ENCODE results near the gene NEUROD4.

The NEUROD4 gene, protein sequence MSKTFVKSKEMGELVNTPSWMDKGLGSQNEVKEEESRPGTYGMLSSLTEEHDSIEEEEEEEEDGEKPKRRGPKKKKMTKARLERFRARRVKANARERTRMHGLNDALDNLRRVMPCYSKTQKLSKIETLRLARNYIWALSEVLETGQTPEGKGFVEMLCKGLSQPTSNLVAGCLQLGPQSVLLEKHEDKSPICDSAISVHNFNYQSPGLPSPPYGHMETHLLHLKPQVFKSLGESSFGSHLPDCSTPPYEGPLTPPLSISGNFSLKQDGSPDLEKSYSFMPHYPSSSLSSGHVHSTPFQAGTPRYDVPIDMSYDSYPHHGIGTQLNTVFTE

DNA sequence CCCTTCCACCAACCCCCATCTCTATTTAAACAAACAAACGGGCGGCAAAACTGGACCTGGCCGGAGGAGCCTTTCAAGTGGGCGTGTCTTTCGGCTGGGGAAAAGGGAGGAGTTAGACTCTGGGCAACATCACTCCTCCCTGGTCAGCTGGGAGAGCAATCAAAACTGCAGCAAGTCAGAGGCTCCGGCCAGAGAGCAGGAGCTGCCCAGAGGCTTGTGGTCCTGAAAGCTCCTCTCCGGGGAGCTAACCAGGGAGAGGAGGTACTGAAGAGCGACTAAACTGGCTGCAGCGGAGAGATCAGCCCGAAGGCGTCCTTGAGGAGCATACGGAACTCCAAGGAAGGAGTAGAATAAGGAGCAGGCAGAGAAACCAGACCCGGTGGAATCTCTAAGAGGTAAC is at the start of gene NEUROD4:
TSS of gene NEUROD4 (plus strand) at position 191 of the 400 bp plus-strand sequence. CDS start 6,466 bp downstream, outside the sequence.
- Histone ChIP-seq H3K9ac (no peak within 1 kb of the TSS), H3K27me3 (ENCODE audit: control insufficient read depth, insufficient read depth, low read length) (no peaks in the 10 kb centered on the region), H3K4me2 (ENCODE audit: low read length) (no peak within 1 kb of the TSS), H2AFZ (peak within 1 kb of the TSS; percentile 71), H3K4me1 (no peaks in the 10 kb centered on the region), H3K4me3 (ENCODE audit: low read depth, low read length) (no peak within 1 kb of the TSS), H3K27ac (no peak within 1 kb of the TSS), H3K36me3 (ENCODE audit: control insufficient read depth, insufficient read depth, low read length) (no peaks in the 10 kb centered on the region), H3K79me2 (no peaks in the 10 kb centered on the region), H3K9me3 (ENCODE audit: control insufficient read depth, low read length) (no peaks in the 10 kb centered on the region)
- TF ChIP-seq, protein P1, sequence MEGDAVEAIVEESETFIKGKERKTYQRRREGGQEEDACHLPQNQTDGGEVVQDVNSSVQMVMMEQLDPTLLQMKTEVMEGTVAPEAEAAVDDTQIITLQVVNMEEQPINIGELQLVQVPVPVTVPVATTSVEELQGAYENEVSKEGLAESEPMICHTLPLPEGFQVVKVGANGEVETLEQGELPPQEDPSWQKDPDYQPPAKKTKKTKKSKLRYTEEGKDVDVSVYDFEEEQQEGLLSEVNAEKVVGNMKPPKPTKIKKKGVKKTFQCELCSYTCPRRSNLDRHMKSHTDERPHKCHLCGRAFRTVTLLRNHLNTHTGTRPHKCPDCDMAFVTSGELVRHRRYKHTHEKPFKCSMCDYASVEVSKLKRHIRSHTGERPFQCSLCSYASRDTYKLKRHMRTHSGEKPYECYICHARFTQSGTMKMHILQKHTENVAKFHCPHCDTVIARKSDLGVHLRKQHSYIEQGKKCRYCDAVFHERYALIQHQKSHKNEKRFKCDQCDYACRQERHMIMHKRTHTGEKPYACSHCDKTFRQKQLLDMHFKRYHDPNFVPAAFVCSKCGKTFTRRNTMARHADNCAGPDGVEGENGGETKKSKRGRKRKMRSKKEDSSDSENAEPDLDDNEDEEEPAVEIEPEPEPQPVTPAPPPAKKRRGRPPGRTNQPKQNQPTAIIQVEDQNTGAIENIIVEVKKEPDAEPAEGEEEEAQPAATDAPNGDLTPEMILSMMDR (IDR thresholded peaks at IDR 0.05): no peak

DNA sequence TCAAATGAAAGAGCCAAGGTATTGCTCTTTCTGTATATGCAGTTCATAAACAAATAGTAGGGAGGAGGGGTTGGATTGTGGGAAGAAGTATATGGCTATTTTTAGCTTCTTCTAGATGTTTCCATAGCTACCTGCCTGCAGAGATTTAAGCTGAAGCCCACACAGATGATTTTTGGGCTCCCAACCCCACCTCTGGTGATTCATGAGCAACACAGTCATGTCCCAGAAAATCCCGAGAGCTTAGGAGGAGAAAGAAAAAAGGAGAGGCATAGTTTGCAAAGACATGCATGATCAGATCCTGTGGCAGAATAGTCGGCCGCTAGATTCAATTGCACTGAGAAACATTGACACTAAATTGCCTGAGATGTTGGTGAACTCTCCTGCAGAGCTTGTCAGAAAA is 49.0 kb upstream of the NEUROD4 start:
- Histone ChIP-seq H3K27ac (no peak overlapping the region), H3K9me3 (ENCODE audit: control insufficient read depth, low read length) (no peaks in the 10 kb centered on the region)

GRCh38 chr12:54973556-54973955 is 46.2 kb upstream of the NEUROD4 start:
- no peak overlapping the region for H3K4me2 ChIP-seq (ENCODE audit: low read length)
- no peaks in the 10 kb centered on the region for H3K4me1 ChIP-seq
- H3K79me2 ChIP-seq: no peaks in the 10 kb centered on the region
- H3K9me3 ChIP-seq (ENCODE audit: control insufficient read depth, low read length): no peaks in the 10 kb centered on the region
- H2AFZ ChIP-seq: no peak overlapping the region
- no peak overlapping the region for H3K27ac ChIP-seq
- TF ChIP-seq, protein P1 (IDR thresholded peaks at IDR 0.05): no peak
- no peaks in the 10 kb centered on the region for H3K36me3 ChIP-seq (ENCODE audit: control insufficient read depth, insufficient read depth, low read length)
- H3K9ac ChIP-seq: no peak overlapping the region
- no peak overlapping the region for H3K4me3 ChIP-seq (ENCODE audit: low read depth, low read length)
- no peaks in the 10 kb centered on the region for H3K27me3 ChIP-seq (ENCODE audit: control insufficient read depth, insufficient read depth, low read length)

More for the DNA sequence above, 49.0 kb upstream of the NEUROD4 start:
- Histone ChIP-seq H3K4me3 (ENCODE audit: low read depth, low read length) (no peak overlapping the region), H3K36me3 (ENCODE audit: control insufficient read depth, insufficient read depth, low read length) (no peaks in the 10 kb centered on the region), H3K4me2 (ENCODE audit: low read length) (no peak overlapping the region), H3K27me3 (ENCODE audit: control insufficient read depth, insufficient read depth, low read length) (no peaks in the 10 kb centered on the region), H2AFZ (no peak overlapping the region), H3K4me1 (peaks cover 4% of the 10 kb centered on the region), H3K79me2 (no peaks in the 10 kb centered on the region), H3K9ac (no peak overlapping the region)
- TF ChIP-seq, protein P1 (IDR thresholded peaks at IDR 0.05): no peak

DNA sequence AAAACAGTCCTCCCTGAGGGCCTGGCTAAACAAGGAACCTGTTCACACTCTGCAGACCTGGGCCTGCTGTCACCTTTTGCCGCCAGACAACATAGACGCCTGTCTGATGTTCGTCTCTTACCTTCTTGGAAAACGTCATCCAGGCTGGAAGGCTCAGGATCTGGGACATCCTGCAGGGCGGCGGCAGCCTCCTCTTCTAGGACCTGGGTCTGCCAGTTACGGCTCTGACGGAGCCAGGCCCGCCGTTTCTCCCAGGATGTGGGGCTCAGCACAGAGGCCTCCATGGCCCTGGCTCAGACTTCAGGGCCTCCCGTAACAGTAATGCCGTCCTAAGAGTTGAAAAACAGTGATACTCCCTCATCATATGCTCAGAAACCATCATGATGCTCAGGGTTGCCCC is 45.5 kb upstream of the NEUROD4 start:
- Histone ChIP-seq H3K4me2 (ENCODE audit: low read length) (no peak overlapping the region), H3K4me3 (ENCODE audit: low read depth, low read length) (no peak overlapping the region), H3K36me3 (ENCODE audit: control insufficient read depth, insufficient read depth, low read length) (no peaks in the 10 kb centered on the region), H3K27me3 (ENCODE audit: control insufficient read depth, insufficient read depth, low read length) (no peaks in the 10 kb centered on the region), H3K79me2 (no peaks in the 10 kb centered on the region), H3K9ac (no peak overlapping the region), H3K4me1 (no peaks in the 10 kb centered on the region), H3K27ac (no peak overlapping the region), H2AFZ (no peak overlapping the region), H3K9me3 (ENCODE audit: control insufficient read depth, low read length) (no peaks in the 10 kb centered on the region)
- TF ChIP-seq, protein P1 (IDR thresholded peaks at IDR 0.05): no peak

- no peak overlapping the region for H3K4me3 ChIP-seq (ENCODE audit: low read depth, low read length)
- no peaks in the 10 kb centered on the region for H3K79me2 ChIP-seq
- TF ChIP-seq, protein P1 (IDR thresholded peaks at IDR 0.05): no peak
- H3K27me3 ChIP-seq (ENCODE audit: control insufficient read depth, insufficient read depth, low read length): no peaks in the 10 kb centered on the region
- H3K4me1 ChIP-seq: no peaks in the 10 kb centered on the region
- H3K27ac ChIP-seq: no peak overlapping the region
- H3K9me3 ChIP-seq (ENCODE audit: control insufficient read depth, low read length): no peaks in the 10 kb centered on the region
- H3K36me3 ChIP-seq (ENCODE audit: control insufficient read depth, insufficient read depth, low read length): no peaks in the 10 kb centered on the region
- H3K4me2 ChIP-seq (ENCODE audit: low read length): no peak overlapping the region
- H2AFZ ChIP-seq: no peak overlapping the region
- H3K9ac ChIP-seq: no peak overlapping the region
Observed at GRCh38 chr12:54975272-54975671, 44.5 kb upstream of the NEUROD4 start.
